ENCODE data around the gene SNX19.

SNX19 gene

GRCh38 chr11:130882138-130882551 is 34.1 kb downstream of the SNX19 start:
- no peak overlapping the region for H3K4me3 ChIP-seq (ENCODE audit: low read depth in 1 of 2, low read length in 2 of 2)

GRCh38 chr11:130881475-130882137 is 34.7 kb downstream of the SNX19 start:
- Histone ChIP-seq H3K27ac (ENCODE audit: low read length) (no peak overlapping the region), H3K4me1 (ENCODE audit: control insufficient read depth in 1 of 2, insufficient read depth in 2 of 2, low read length in 2 of 2) (peaks cover 1 to 4% of the 10 kb centered on the region in 2 donors), H3K36me3 (ENCODE audit: control insufficient read depth in 1 of 2, insufficient read depth in 2 of 2, low read length in 2 of 2) (peaks cover 53 to 75% of the 10 kb centered on the region in 2 donors), H3K9me3 (ENCODE audit: control insufficient read depth in 1 of 2, low read length in 2 of 2) (no peaks in the 10 kb centered on the region), H3K27me3 (ENCODE audit: low read depth, low read length) (no peaks in the 10 kb centered on the region), H3K4me3 (ENCODE audit: low read depth in 1 of 2, low read length in 2 of 2) (no peak overlapping the region)

More at GRCh38 chr11:130882138-130882551, 34.1 kb downstream of the SNX19 start:
- no peaks in the 10 kb centered on the region for H3K27me3 ChIP-seq (ENCODE audit: low read depth, low read length)
- peaks cover 48 to 69% of the 10 kb centered on the region in 2 donors for H3K36me3 ChIP-seq (ENCODE audit: control insufficient read depth in 1 of 2, insufficient read depth in 2 of 2, low read length in 2 of 2)
- H3K9me3 ChIP-seq (ENCODE audit: control insufficient read depth in 1 of 2, low read length in 2 of 2): no peaks in the 10 kb centered on the region
- H3K27ac ChIP-seq (ENCODE audit: low read length): no peak overlapping the region
- peaks cover 4% of the 10 kb centered on the region in 2 donors for H3K4me1 ChIP-seq (ENCODE audit: control insufficient read depth in 1 of 2, insufficient read depth in 2 of 2, low read length in 2 of 2)

- H3K4me3 ChIP-seq (ENCODE audit: low read depth in 1 of 2, low read length in 2 of 2): no peak overlapping the region
- H3K27me3 ChIP-seq (ENCODE audit: low read depth, low read length): no peaks in the 10 kb centered on the region
- H3K9me3 ChIP-seq (ENCODE audit: control insufficient read depth in 1 of 2, low read length in 2 of 2): no peaks in the 10 kb centered on the region
- H3K36me3 ChIP-seq (ENCODE audit: control insufficient read depth in 1 of 2, insufficient read depth in 2 of 2, low read length in 2 of 2): peaks cover 65 to 77% of the 10 kb centered on the region in 2 donors
- H3K27ac ChIP-seq (ENCODE audit: low read length): no peak overlapping the region
- H3K4me1 ChIP-seq (ENCODE audit: control insufficient read depth in 1 of 2, insufficient read depth in 2 of 2, low read length in 2 of 2): peaks cover 0 to 4% of the 10 kb centered on the region in 2 donors
Observed at GRCh38 chr11:130879836-130880235, 36.4 kb downstream of the SNX19 start.

GRCh38 chr11:130876931-130877915 is 39.1 kb downstream of the SNX19 start:
- peak overlapping the region; percentile 35 for H3K27ac ChIP-seq (ENCODE audit: low read length)
- no peaks in the 10 kb centered on the region for H3K27me3 ChIP-seq (ENCODE audit: low read depth, low read length)
- no peaks in the 10 kb centered on the region for H3K9me3 ChIP-seq (ENCODE audit: control insufficient read depth in 1 of 2, low read length in 2 of 2)
- peaks cover 62 to 63% of the 10 kb centered on the region in 2 donors for H3K36me3 ChIP-seq (ENCODE audit: control insufficient read depth in 1 of 2, insufficient read depth in 2 of 2, low read length in 2 of 2)
- no peak overlapping the region for H3K4me3 ChIP-seq (ENCODE audit: low read depth in 1 of 2, low read length in 2 of 2)
- H3K4me1 ChIP-seq (ENCODE audit: control insufficient read depth in 1 of 2, insufficient read depth in 2 of 2, low read length in 2 of 2): peaks cover 0 to 4% of the 10 kb centered on the region in 2 donors

- Histone ChIP-seq H3K36me3 (ENCODE audit: control insufficient read depth in 1 of 2, insufficient read depth in 2 of 2, low read length in 2 of 2) (peaks cover 59 to 63% of the 10 kb centered on the region in 2 donors), H3K27me3 (ENCODE audit: low read depth, low read length) (no peaks in the 10 kb centered on the region), H3K4me1 (ENCODE audit: control insufficient read depth in 1 of 2, insufficient read depth in 2 of 2, low read length in 2 of 2) (peaks cover 4% of the 10 kb centered on the region in 2 donors), H3K4me3 (ENCODE audit: low read depth in 1 of 2, low read length in 2 of 2) (no peak overlapping the region), H3K9me3 (ENCODE audit: control insufficient read depth in 1 of 2, low read length in 2 of 2) (no peaks in the 10 kb centered on the region), H3K27ac (ENCODE audit: low read length) (no peak overlapping the region)
Observed at GRCh38 chr11:130876100-130876499, 40.2 kb downstream of the SNX19 start.

GRCh38 chr11:130874955-130875531 is 41.2 kb downstream of the SNX19 start:
- Histone ChIP-seq H3K36me3 (ENCODE audit: control insufficient read depth in 1 of 2, insufficient read depth in 2 of 2, low read length in 2 of 2) (peaks cover 55 to 56% of the 10 kb centered on the region in 2 donors), H3K27me3 (ENCODE audit: low read depth, low read length) (no peaks in the 10 kb centered on the region), H3K4me1 (ENCODE audit: control insufficient read depth in 1 of 2, insufficient read depth in 2 of 2, low read length in 2 of 2) (peaks cover 4 to 6% of the 10 kb centered on the region in 2 donors), H3K9me3 (ENCODE audit: control insufficient read depth in 1 of 2, low read length in 2 of 2) (no peaks in the 10 kb centered on the region), H3K27ac (ENCODE audit: low read length) (no peak overlapping the region), H3K4me3 (ENCODE audit: low read depth in 1 of 2, low read length in 2 of 2) (no peak overlapping the region)

DNA sequence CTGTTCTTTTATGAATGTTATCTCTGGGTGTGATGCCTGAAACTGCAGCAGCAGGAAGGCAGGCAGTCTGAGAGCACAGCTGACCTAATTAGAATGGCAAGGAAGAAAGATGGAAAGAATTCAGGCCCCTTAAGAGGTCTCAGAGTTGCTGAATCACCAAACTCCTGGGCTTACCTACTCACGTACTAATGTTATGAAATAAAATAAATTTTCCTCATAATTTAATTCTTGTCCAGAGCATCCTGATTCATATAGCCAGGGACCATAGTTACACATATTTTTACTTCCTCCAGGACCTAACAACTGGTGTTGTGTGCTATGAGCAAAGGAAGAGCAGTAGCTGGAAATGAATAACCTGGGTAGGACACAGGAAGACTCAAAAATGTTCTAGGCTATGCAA is 41.9 kb downstream of the SNX19 start:
- H3K4me3 ChIP-seq (ENCODE audit: low read depth in 1 of 2, low read length in 2 of 2): no peak overlapping the region
- no peaks in the 10 kb centered on the region for H3K9me3 ChIP-seq (ENCODE audit: control insufficient read depth in 1 of 2, low read length in 2 of 2)
- no peak overlapping the region for H3K27ac ChIP-seq (ENCODE audit: low read length)
- peaks cover 4 to 6% of the 10 kb centered on the region in 2 donors for H3K4me1 ChIP-seq (ENCODE audit: control insufficient read depth in 1 of 2, insufficient read depth in 2 of 2, low read length in 2 of 2)
- H3K36me3 ChIP-seq (ENCODE audit: control insufficient read depth in 1 of 2, insufficient read depth in 2 of 2, low read length in 2 of 2): peaks cover 49 to 51% of the 10 kb centered on the region in 2 donors
- H3K27me3 ChIP-seq (ENCODE audit: low read depth, low read length): no peaks in the 10 kb centered on the region

DNA sequence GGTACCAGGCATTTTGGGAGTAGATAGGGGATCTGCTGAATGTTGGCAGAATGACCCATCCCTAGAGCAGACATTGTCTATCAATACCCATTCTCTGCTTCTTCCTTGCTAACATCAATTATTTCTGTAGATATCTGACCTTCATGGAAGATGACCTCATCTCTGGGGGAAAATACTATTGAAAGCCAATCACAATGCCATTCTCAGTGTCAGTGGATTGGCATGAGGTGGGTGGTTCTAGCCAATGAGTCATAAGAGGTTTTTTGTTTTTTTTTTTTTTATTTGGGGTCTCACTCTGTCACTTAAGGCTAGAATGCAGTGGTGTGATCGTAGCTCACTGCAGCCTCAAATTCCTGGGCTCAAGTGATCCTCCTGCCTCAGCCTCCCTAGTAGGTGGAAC is 42.5 kb downstream of the SNX19 start:
- no peaks in the 10 kb centered on the region for H3K27me3 ChIP-seq (ENCODE audit: low read depth, low read length)
- H3K36me3 ChIP-seq (ENCODE audit: control insufficient read depth in 1 of 2, insufficient read depth in 2 of 2, low read length in 2 of 2): peaks cover 42 to 45% of the 10 kb centered on the region in 2 donors
- H3K9me3 ChIP-seq (ENCODE audit: control insufficient read depth in 1 of 2, low read length in 2 of 2): no peaks in the 10 kb centered on the region
- peaks cover under 1 to 6% of the 10 kb centered on the region in 2 donors for H3K4me1 ChIP-seq (ENCODE audit: control insufficient read depth in 1 of 2, insufficient read depth in 2 of 2, low read length in 2 of 2)
- H3K4me3 ChIP-seq (ENCODE audit: low read depth in 1 of 2, low read length in 2 of 2): no peak overlapping the region
- peak overlapping the region; percentile 10 for H3K27ac ChIP-seq (ENCODE audit: low read length)

GRCh38 chr11:130872981-130873380 is 43.3 kb downstream of the SNX19 start:
- Histone ChIP-seq H3K27me3 (ENCODE audit: low read depth, low read length) (no peaks in the 10 kb centered on the region), H3K27ac (ENCODE audit: low read length) (peak overlapping the region; percentile 10), H3K4me1 (ENCODE audit: control insufficient read depth in 1 of 2, insufficient read depth in 2 of 2, low read length in 2 of 2) (peaks cover 0 to 6% of the 10 kb centered on the region in 2 donors), H3K36me3 (ENCODE audit: control insufficient read depth in 1 of 2, insufficient read depth in 2 of 2, low read length in 2 of 2) (peaks cover 35 to 40% of the 10 kb centered on the region in 2 donors), H3K9me3 (ENCODE audit: control insufficient read depth in 1 of 2, low read length in 2 of 2) (no peaks in the 10 kb centered on the region), H3K4me3 (ENCODE audit: low read depth in 1 of 2, low read length in 2 of 2) (no peak overlapping the region)

GRCh38 chr11:130872513-130872912 is 43.8 kb downstream of the SNX19 start:
- Histone ChIP-seq H3K36me3 (ENCODE audit: control insufficient read depth in 1 of 2, insufficient read depth in 2 of 2, low read length in 2 of 2) (peaks cover 32 to 40% of the 10 kb centered on the region in 2 donors), H3K4me3 (ENCODE audit: low read depth in 1 of 2, low read length in 2 of 2) (no peak overlapping the region), H3K27me3 (ENCODE audit: low read depth, low read length) (no peaks in the 10 kb centered on the region), H3K4me1 (ENCODE audit: control insufficient read depth in 1 of 2, insufficient read depth in 2 of 2, low read length in 2 of 2) (peaks cover 0 to 6% of the 10 kb centered on the region in 2 donors), H3K9me3 (ENCODE audit: control insufficient read depth in 1 of 2, low read length in 2 of 2) (no peaks in the 10 kb centered on the region), H3K27ac (ENCODE audit: low read length) (peak overlapping the region; percentile 56)

DNA sequence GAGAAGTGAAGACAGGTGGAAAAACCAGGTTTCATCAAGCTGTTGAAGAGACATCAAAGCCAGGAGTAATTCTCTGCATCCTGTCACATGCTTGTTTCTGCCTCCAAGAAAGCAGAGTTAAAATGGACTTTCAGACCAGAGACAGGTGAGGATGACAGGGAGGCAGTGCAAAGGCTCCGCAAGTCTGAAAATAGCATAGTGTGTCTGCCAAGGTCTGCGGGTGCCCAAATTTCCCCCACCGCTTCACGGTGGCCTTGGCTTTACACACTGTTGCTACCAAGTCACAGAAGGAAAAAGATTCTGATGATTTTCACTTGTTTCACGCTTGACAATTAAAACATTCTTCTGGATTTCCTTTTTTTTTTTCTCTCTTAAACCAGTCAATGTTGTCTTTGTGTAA is 44.2 kb downstream of the SNX19 start:
- Histone ChIP-seq H3K4me3 (ENCODE audit: low read depth in 1 of 2, low read length in 2 of 2) (no peak overlapping the region), H3K27me3 (ENCODE audit: low read depth, low read length) (no peaks in the 10 kb centered on the region), H3K27ac (ENCODE audit: low read length) (peak overlapping the region; percentile 56), H3K4me1 (ENCODE audit: control insufficient read depth in 1 of 2, insufficient read depth in 2 of 2, low read length in 2 of 2) (peaks cover 0 to 6% of the 10 kb centered on the region in 2 donors), H3K36me3 (ENCODE audit: control insufficient read depth in 1 of 2, insufficient read depth in 2 of 2, low read length in 2 of 2) (peaks cover 30 to 36% of the 10 kb centered on the region in 2 donors), H3K9me3 (ENCODE audit: control insufficient read depth in 1 of 2, low read length in 2 of 2) (no peaks in the 10 kb centered on the region)
